GM19455 (cell line): ENCODE measurements around the gene POLR2J2.
"Not testable (repeated sequence)": the region's sequence is repeated elsewhere in the genome, so short reads cannot be mapped to it uniquely, and the experiment has no call there.

Experiments used
- ATAC-seq: cut with Tn5 transposase; IDR thresholded peaks from one replicate; pipeline ENCODE4 v1.9.1; 2021; ENCODE audit not compliant: unreplicated experiment

The POLR2J2 gene

GRCh38 chr7:102673447-102674067, 2.1 kb upstream of the POLR2J2 start:
- not testable (repeated sequence) for ATAC-seq

- ATAC-seq = not testable (repeated sequence)
These were observed 469 bp upstream of the POLR2J2 start for GRCh38 chr7:102671956-102672307.

GRCh38 chr7:102667523-102667922, 3.9 kb downstream of the POLR2J2 start:
- ATAC-seq = not testable (repeated sequence)

- not testable (repeated sequence) for ATAC-seq
These were observed 4.6 kb downstream of the POLR2J2 start for GRCh38 chr7:102666850-102667249.

GRCh38 chr7:102664765-102665164, 6.7 kb downstream of the POLR2J2 start:
- ATAC-seq = not testable (repeated sequence)

GRCh38 chr7:102649924-102650323, 21.5 kb downstream of the POLR2J2 start, which contains the start of gene SPDYE2B:
Gene SPDYE2B, plus strand, starts transcription at chr7:102650319. Its CDS starts 2,030 bp downstream, at chr7:102652349.
- ATAC-seq = not testable (repeated sequence)

GRCh38 chr7:102647813-102648212, 23.6 kb downstream of the POLR2J2 start:
- not testable (repeated sequence) for ATAC-seq

- ATAC-seq = not testable (repeated sequence)
These were observed 28.1 kb downstream of the POLR2J2 start for GRCh38 chr7:102643404-102643803.

GRCh38 chr7:102642691-102643090, 28.8 kb downstream of the POLR2J2 start, which contains the start of gene UPK3BL1:
Gene UPK3BL1, minus strand, starts transcription at chr7:102642791. Its CDS starts 50 bp downstream, at chr7:102642741.
- not testable (repeated sequence) for ATAC-seq

- not testable (repeated sequence) for ATAC-seq
These were observed 32.6 kb downstream of the POLR2J2 start for GRCh38 chr7:102638848-102639247.

- not testable (repeated sequence) for ATAC-seq
These were observed 34.5 kb downstream of the POLR2J2 start for GRCh38 chr7:102636956-102637355.

GRCh38 chr7:102635354-102635753, 36.1 kb downstream of the POLR2J2 start:
- ATAC-seq = not testable (repeated sequence)

- ATAC-seq = not testable (repeated sequence)
These were observed 37.2 kb downstream of the POLR2J2 start for GRCh38 chr7:102634299-102634698.

- not testable (repeated sequence) for ATAC-seq
These were observed 40.8 kb downstream of the POLR2J2 start for GRCh38 chr7:102630622-102631021.

GRCh38 chr7:102627271-102627904, 44.1 kb downstream of the POLR2J2 start:
- ATAC-seq = not testable (repeated sequence)

- not testable (repeated sequence) for ATAC-seq
These were observed 53.3 kb downstream of the POLR2J2 start for GRCh38 chr7:102618122-102618521.

GRCh38 chr7:102616507-102617125, 54.8 kb downstream of the POLR2J2 start, which contains the start of gene RASA4:
Gene RASA4, minus strand, starts transcription at chr7:102616756. Its CDS starts 67 bp downstream, at chr7:102616689.
- peak; percentile 54 for ATAC-seq
